Measurements from ENCODE around the gene ZNF75A.

DNA sequence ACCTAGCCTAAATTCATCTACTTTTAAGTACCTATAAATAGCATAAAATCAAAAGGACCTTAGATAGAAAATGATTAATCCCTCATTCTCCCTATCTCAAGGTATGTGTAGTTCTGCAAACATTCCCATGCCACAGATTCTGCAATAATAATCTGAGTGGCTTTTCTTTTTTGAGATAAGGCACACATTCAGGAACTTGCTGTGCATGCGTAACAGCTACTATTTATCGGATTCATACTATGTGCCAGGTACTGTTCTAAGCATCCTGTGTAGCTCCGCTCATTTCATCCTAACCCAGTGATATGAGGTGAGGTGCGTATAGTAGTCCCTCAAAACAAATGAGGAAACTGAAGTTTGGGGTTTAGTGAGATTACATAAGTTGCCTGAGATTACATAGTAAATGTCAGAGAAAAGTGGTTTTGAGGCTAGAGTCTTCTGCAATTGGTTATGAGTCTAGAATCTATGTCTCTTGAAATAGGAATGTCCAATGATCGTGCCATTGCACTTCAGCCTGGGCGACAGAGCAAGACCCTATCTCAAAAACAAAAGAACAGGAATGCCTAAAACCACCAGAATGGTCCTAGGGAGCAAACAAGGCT, 24.0 kb upstream of the ZNF75A start:
- TF ChIP-seq, protein P1, sequence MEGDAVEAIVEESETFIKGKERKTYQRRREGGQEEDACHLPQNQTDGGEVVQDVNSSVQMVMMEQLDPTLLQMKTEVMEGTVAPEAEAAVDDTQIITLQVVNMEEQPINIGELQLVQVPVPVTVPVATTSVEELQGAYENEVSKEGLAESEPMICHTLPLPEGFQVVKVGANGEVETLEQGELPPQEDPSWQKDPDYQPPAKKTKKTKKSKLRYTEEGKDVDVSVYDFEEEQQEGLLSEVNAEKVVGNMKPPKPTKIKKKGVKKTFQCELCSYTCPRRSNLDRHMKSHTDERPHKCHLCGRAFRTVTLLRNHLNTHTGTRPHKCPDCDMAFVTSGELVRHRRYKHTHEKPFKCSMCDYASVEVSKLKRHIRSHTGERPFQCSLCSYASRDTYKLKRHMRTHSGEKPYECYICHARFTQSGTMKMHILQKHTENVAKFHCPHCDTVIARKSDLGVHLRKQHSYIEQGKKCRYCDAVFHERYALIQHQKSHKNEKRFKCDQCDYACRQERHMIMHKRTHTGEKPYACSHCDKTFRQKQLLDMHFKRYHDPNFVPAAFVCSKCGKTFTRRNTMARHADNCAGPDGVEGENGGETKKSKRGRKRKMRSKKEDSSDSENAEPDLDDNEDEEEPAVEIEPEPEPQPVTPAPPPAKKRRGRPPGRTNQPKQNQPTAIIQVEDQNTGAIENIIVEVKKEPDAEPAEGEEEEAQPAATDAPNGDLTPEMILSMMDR (IDR thresholded peaks at IDR 0.05): no peak
- TF ChIP-seq POLR2AphosphoS5 (IDR thresholded peaks at IDR 0.05): no peak
